Measurements from ENCODE around the gene TAF1B.
"Not testable (repeated sequence)": the region's sequence is repeated elsewhere in the genome, so short reads cannot be mapped to it uniquely, and the experiment has no call there.

TAF1B gene

DNA sequence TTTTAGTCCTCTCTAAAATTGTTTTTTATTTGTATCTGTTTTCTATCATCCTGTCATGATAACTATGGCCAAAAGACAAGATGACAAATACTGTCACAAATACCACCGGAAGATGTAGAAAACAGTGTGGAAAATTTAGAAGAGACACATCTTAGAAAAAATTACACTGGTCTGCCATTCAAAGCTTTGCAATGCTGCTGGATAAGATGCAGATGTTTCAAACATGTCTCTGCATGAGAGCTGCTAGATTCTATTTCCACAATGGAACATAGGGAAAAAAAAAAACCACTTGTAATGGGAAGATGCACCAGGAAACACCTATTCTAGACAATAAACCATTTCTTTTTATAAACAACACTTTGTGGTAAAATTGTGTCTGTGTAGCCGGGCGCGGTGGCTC, 5.8 kb upstream of the TAF1B start:
- Histone ChIP-seq H3K27ac (ENCODE audit: low read depth, low read length) (no peak overlapping the region), H3K36me3 (ENCODE audit: insufficient read depth, low read length) (no peaks in the 10 kb centered on the region), H3K27me3 (ENCODE audit: control insufficient read depth in 1 of 2, insufficient read depth in 2 of 2, low read length in 2 of 2) (no peaks in the 10 kb centered on the region), H3K4me1 (ENCODE audit: insufficient read depth, low read length) (no peaks in the 10 kb centered on the region), H3K9me3 (ENCODE audit: low read length) (no peaks in the 10 kb centered on the region), H3K4me3 (ENCODE audit: low read depth in 1 of 2, low read length in 2 of 2) (no peak overlapping the region), H3K9ac (ENCODE audit: low read length) (no peak overlapping the region)

GRCh38 chr2:9838391-9838790, 4.9 kb upstream of the TAF1B start:
- no peaks in the 10 kb centered on the region for H3K4me1 ChIP-seq (ENCODE audit: insufficient read depth, low read length)
- no peaks in the 10 kb centered on the region for H3K9me3 ChIP-seq (ENCODE audit: low read length)
- no peak overlapping the region for H3K27ac ChIP-seq (ENCODE audit: low read depth, low read length)
- H3K9ac ChIP-seq (ENCODE audit: low read length), result no peak overlapping the region
- no peaks in the 10 kb centered on the region for H3K27me3 ChIP-seq (ENCODE audit: control insufficient read depth in 1 of 2, insufficient read depth in 2 of 2, low read length in 2 of 2)
- H3K4me3 ChIP-seq (ENCODE audit: low read depth in 1 of 2, low read length in 2 of 2), result no peak overlapping the region
- H3K36me3 ChIP-seq (ENCODE audit: insufficient read depth, low read length), result no peaks in the 10 kb centered on the region

DNA sequence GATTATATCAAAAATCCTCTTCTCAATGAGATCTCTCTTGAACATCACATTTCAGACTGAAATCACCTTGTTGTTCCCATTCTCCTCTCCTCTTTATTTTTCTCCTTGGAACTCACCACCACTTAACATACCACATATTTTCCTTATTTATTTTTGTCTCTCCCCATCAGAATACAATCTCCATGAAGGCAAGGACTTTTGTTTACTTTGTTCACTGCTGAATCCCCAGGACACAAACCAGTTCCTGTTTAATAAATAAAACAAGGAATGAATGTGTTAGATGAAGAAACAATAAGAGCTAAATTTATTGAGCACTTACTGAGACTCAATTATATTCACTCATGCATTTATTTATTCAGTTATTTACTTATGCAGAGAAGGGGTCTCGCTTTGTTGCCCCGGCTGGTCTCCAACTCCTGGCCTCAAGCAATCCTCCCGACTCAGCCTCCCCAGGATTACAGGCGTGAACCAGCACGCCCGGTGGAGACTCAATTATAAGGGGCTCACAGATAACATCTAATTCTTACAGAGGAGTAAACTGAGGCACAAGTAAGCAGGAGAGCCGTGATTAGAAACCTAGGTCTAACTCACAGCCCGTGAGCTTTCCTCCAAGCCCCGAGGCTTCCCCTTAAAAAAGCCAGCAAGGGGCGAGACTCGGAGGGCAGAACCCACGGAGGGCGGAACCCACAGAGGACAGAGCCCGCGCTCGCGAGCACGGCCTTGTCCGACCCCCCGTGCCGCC, 616 bp upstream of the TAF1B start:
- peak overlapping the region; percentile 87 for H3K27ac ChIP-seq (ENCODE audit: low read depth, low read length)
- H3K9ac ChIP-seq (ENCODE audit: low read length), result peak overlapping the region; percentile 55
- peak overlapping the region; percentile 79 to 81 for H3K4me3 ChIP-seq (ENCODE audit: low read depth in 1 of 2, low read length in 2 of 2)
- H3K9me3 ChIP-seq (ENCODE audit: low read length), result no peaks in the 10 kb centered on the region
- no peaks in the 10 kb centered on the region for H3K27me3 ChIP-seq (ENCODE audit: control insufficient read depth in 1 of 2, insufficient read depth in 2 of 2, low read length in 2 of 2)
- H3K4me1 ChIP-seq (ENCODE audit: insufficient read depth, low read length), result peaks cover 13% of the 10 kb centered on the region
- peaks cover 10% of the 10 kb centered on the region for H3K36me3 ChIP-seq (ENCODE audit: insufficient read depth, low read length)

DNA sequence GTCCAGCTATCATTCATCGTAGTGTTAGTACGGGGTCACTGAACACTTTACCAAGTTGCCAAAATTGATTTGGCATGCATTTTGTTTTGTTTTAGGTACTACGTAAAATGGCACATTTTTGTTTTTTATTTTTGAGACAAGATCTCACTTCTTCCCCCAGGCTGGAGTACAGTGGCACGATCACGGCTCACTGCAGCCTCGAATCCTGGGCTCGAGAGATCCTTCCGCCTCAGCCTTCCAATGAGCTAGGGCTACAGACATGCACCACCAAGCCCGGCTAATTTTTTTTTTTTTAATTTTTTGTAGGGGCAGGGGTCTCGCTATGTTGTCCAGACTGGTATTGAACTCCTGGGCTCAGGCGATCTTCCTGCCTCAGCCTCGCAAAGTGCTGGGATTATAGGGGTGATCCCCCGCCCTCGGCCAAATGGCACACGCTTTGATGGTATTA, 786 bp downstream of the TAF1B start:
- Histone ChIP-seq H3K27me3 (ENCODE audit: control insufficient read depth in 1 of 2, insufficient read depth in 2 of 2, low read length in 2 of 2) (no peaks in the 10 kb centered on the region), H3K4me3 (ENCODE audit: low read depth in 1 of 2, low read length in 2 of 2) (peak overlapping the region; percentile 79 to 81), H3K36me3 (ENCODE audit: insufficient read depth, low read length) (peaks cover 10% of the 10 kb centered on the region), H3K27ac (ENCODE audit: low read depth, low read length) (peak overlapping the region; percentile 87), H3K4me1 (ENCODE audit: insufficient read depth, low read length) (peaks cover 13% of the 10 kb centered on the region), H3K9me3 (ENCODE audit: low read length) (no peaks in the 10 kb centered on the region), H3K9ac (ENCODE audit: low read length) (peak overlapping the region; percentile 55)

- Histone ChIP-seq H3K4me3 (ENCODE audit: low read depth in 1 of 2, low read length in 2 of 2) (peak overlapping the region in 1 of 2 donors; percentile 81), H3K27ac (ENCODE audit: low read depth, low read length) (no peak overlapping the region), H3K36me3 (ENCODE audit: insufficient read depth, low read length) (peaks cover 10% of the 10 kb centered on the region), H3K9me3 (ENCODE audit: low read length) (no peaks in the 10 kb centered on the region), H3K4me1 (ENCODE audit: insufficient read depth, low read length) (peaks cover 13% of the 10 kb centered on the region), H3K9ac (ENCODE audit: low read length) (no peak overlapping the region), H3K27me3 (ENCODE audit: control insufficient read depth in 1 of 2, insufficient read depth in 2 of 2, low read length in 2 of 2) (no peaks in the 10 kb centered on the region)
These were observed 1.3 kb downstream of the TAF1B start for GRCh38 chr2:9844576-9844975.

GRCh38 chr2:9846554-9846953, 3.3 kb downstream of the TAF1B start:
- H3K9ac ChIP-seq (ENCODE audit: low read length), result no peak overlapping the region
- H3K36me3 ChIP-seq (ENCODE audit: insufficient read depth, low read length), result peaks cover 15% of the 10 kb centered on the region
- H3K9me3 ChIP-seq (ENCODE audit: low read length), result no peaks in the 10 kb centered on the region
- H3K27ac ChIP-seq (ENCODE audit: low read depth, low read length), result no peak overlapping the region
- H3K27me3 ChIP-seq (ENCODE audit: control insufficient read depth in 1 of 2, insufficient read depth in 2 of 2, low read length in 2 of 2), result no peaks in the 10 kb centered on the region
- H3K4me3 ChIP-seq (ENCODE audit: low read depth in 1 of 2, low read length in 2 of 2), result no peak overlapping the region
- H3K4me1 ChIP-seq (ENCODE audit: insufficient read depth, low read length), result peaks cover 13% of the 10 kb centered on the region

DNA sequence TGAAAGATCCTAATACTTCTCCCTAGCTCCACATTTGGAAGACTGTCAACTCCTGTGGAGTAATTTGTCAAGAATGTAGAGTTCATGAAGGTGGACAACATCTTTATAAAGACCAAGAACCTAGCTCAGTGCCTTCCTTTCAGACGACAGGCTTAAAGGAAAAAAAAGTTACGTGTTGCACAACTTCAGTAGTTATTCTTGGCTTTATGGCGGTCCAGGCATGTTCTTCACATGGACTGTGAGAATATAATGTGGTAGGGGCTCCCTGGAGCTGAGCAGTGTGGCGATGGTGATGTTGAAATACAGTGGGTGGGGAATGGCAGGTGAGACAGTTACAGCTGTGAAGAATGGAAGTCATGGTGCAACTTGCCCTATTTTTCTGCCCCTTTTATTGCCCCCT, 3.9 kb downstream of the TAF1B start:
- no peak overlapping the region for H3K9ac ChIP-seq (ENCODE audit: low read length)
- no peak overlapping the region for H3K4me3 ChIP-seq (ENCODE audit: low read depth in 1 of 2, low read length in 2 of 2)
- no peaks in the 10 kb centered on the region for H3K27me3 ChIP-seq (ENCODE audit: control insufficient read depth in 1 of 2, insufficient read depth in 2 of 2, low read length in 2 of 2)
- H3K36me3 ChIP-seq (ENCODE audit: insufficient read depth, low read length), result peaks cover 16% of the 10 kb centered on the region
- no peak overlapping the region for H3K27ac ChIP-seq (ENCODE audit: low read depth, low read length)
- peaks cover 13% of the 10 kb centered on the region for H3K4me1 ChIP-seq (ENCODE audit: insufficient read depth, low read length)
- no peaks in the 10 kb centered on the region for H3K9me3 ChIP-seq (ENCODE audit: low read length)

DNA sequence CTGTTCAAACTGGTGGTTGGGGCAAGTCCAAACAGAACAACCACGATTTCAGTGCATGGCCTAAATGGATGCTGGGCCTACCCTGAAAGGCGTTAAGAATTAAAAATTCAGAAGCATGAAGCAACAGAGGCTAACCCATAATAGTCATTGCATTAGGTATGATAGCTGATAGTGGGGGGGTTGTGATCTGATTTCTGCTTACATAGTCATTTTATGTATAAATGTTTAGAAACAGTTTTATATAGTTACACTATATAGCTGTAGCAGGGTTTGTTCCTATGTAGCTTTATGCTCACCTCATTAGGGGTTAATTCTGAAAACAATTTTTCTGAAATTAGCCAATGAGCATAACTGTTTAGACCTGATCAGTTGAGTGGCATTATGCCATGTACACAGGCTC, 9.6 kb downstream of the TAF1B start:
- Histone ChIP-seq H3K36me3 (ENCODE audit: insufficient read depth, low read length) (peaks cover 44% of the 10 kb centered on the region), H3K4me1 (ENCODE audit: insufficient read depth, low read length) (no peaks in the 10 kb centered on the region)

DNA sequence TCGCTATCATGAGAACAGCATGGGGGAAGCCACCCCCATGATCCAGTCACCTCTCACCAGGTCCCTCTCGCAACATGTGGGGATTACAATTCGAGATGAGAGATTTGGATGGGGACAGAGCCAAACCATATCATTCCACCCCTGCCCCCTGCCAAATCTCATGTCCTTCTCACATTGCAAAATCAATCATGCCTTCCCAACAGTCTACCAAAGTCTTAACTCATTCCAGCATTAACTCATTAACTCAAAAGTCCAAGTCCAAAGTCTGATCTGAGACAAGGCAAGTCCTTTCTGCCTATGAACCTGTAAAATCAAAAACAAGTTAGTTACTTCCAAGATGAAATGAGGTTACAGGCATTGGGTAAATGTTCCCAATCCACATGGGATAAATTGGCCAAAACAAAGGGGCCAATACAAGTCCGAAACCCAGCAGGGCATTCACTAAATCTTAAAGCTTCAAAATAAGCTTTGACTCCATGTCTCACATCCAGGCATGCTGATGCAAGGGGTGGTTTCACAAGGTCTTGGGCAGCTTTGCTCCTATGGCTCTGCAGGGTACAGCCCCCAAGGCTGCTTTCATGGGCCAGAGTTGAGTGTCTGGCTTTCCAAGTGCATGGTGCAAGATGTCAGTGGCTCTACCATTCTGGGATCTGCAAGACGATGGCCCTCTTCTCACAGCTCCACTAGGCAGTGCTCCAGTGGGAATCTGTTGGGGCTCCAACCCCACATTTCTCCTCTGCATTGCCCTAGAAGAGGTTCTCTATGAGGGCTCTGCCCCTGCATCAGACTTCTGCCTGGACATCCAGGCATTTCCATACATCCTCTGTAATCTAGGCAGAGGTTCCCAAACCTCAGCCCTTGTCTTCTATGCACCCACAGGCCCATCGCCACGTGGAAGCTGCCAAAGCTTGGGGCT, 14.8 kb downstream of the TAF1B start:
- Histone ChIP-seq H3K27me3 (ENCODE audit: control insufficient read depth in 1 of 2, insufficient read depth in 2 of 2, low read length in 2 of 2) (no peaks in the 10 kb centered on the region), H3K4me3 (ENCODE audit: low read depth in 1 of 2, low read length in 2 of 2) (no peak overlapping the region), H3K9ac (ENCODE audit: low read length) (no peak overlapping the region), H3K36me3 (ENCODE audit: insufficient read depth, low read length) (peaks cover 39% of the 10 kb centered on the region), H3K4me1 (ENCODE audit: insufficient read depth, low read length) (no peaks in the 10 kb centered on the region), H3K9me3 (ENCODE audit: low read length) (no peaks in the 10 kb centered on the region), H3K27ac (ENCODE audit: low read depth, low read length) (no peak overlapping the region)

More for the DNA sequence above, 9.6 kb downstream of the TAF1B start:
- no peak overlapping the region for H3K9ac ChIP-seq (ENCODE audit: low read length)
- no peaks in the 10 kb centered on the region for H3K27me3 ChIP-seq (ENCODE audit: control insufficient read depth in 1 of 2, insufficient read depth in 2 of 2, low read length in 2 of 2)
- no peak overlapping the region for H3K4me3 ChIP-seq (ENCODE audit: low read depth in 1 of 2, low read length in 2 of 2)
- no peaks in the 10 kb centered on the region for H3K9me3 ChIP-seq (ENCODE audit: low read length)
- H3K27ac ChIP-seq (ENCODE audit: low read depth, low read length), result no peak overlapping the region

DNA sequence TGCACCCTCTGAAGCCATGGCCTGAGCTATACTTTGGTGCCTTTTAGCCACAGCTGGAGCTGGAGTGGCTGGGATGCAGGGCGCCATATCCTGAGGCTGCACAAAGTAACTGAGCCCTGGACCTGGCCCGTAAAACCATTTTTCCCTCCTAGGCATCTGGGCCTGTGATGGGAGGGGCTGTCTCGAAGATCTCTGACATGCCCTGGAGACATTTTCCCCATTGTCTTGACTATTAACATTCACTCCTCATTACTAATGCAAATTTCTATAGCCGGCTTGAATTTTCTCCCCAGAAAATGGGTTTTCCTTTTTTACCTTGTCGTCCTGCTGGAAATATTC, 15.4 kb downstream of the TAF1B start:
- Histone ChIP-seq H3K9ac (ENCODE audit: low read length) (no peak overlapping the region), H3K9me3 (ENCODE audit: low read length) (no peaks in the 10 kb centered on the region), H3K27me3 (ENCODE audit: control insufficient read depth in 1 of 2, insufficient read depth in 2 of 2, low read length in 2 of 2) (no peaks in the 10 kb centered on the region), H3K27ac (ENCODE audit: low read depth, low read length) (no peak overlapping the region), H3K36me3 (ENCODE audit: insufficient read depth, low read length) (peaks cover 37% of the 10 kb centered on the region), H3K4me3 (ENCODE audit: low read depth in 1 of 2, low read length in 2 of 2) (no peak overlapping the region), H3K4me1 (ENCODE audit: insufficient read depth, low read length) (no peaks in the 10 kb centered on the region)

- H3K4me1 ChIP-seq (ENCODE audit: insufficient read depth, low read length); H3K9ac ChIP-seq (ENCODE audit: low read length); H3K27me3 ChIP-seq (ENCODE audit: control insufficient read depth in 1 of 2, insufficient read depth in 2 of 2, low read length in 2 of 2); H3K9me3 ChIP-seq (ENCODE audit: low read length); H3K4me3 ChIP-seq (ENCODE audit: low read depth in 1 of 2, low read length in 2 of 2); H3K27ac ChIP-seq (ENCODE audit: low read depth, low read length): not testable (repeated sequence)
- H3K36me3 ChIP-seq (ENCODE audit: insufficient read depth, low read length), result peaks cover 18% of the 10 kb centered on the region
These were observed 17.8 kb downstream of the TAF1B start for GRCh38 chr2:9860922-9861580.

Measured in muscle layer of colon (tissue), 2 donors.